ENCODE measurements around the gene PLCG2.
"Not testable (repeated sequence)": the region's sequence is repeated elsewhere in the genome, so short reads cannot be mapped to it uniquely, and the experiment has no call there.

PLCG2 gene

GRCh38 chr16:82007189-82007588, 228.1 kb downstream of the PLCG2 start:
- no peak for DNase-seq

- no peak for DNase-seq
Observed at GRCh38 chr16:82008957-82009592, 230.0 kb downstream of the PLCG2 start.

- not testable (repeated sequence) for DNase-seq
Observed at GRCh38 chr16:82009789-82010188, 230.7 kb downstream of the PLCG2 start.

- no peak for DNase-seq
Observed at GRCh38 chr16:82010649-82011048, 231.6 kb downstream of the PLCG2 start.

GRCh38 chr16:82011199-82011641, 232.1 kb downstream of the PLCG2 start, which contains the start of gene SDR42E1:
TSS of gene SDR42E1 (minus strand) at chr16:82011470. CDS start at chr16:82000858, 10,612 bp downstream.
- DNase-seq = no peak

Measured in fibroblast of skin of back (primary cell).